MM.1S (cell line): ENCODE results near the gene TMEM141.
"Not testable (repeated sequence)": the region's sequence is repeated elsewhere in the genome, so short reads cannot be mapped to it uniquely, and the experiment has no call there.

Source experiments
- EZH2 ChIP-seq: fragments of 300-600 bp; sonication (generic); optimal IDR thresholded peaks from 2 replicates; pipeline ENCODE3; 2017; ENCODE audit warnings: low read depth, mild to moderate bottlenecking, antibody characterized with exemption, low read length, mixed read lengths
- EZH2phosphoT487 ChIP-seq: fragments of 300-600 bp; sonication (generic); IDR thresholded peaks from 2 replicates; pipeline ENCODE4 v1.6.1; 2018; ENCODE audit warnings: antibody characterized with exemption, low read length
- TF ChIP-seq, protein P1 (sequence below): fragments of 300-600 bp; sonication (generic); IDR thresholded peaks from 2 replicates; pipeline ENCODE4 v1.5.1; 2016; ENCODE audit warnings: antibody characterized with exemption, low read length, mixed read lengths

DNA sequence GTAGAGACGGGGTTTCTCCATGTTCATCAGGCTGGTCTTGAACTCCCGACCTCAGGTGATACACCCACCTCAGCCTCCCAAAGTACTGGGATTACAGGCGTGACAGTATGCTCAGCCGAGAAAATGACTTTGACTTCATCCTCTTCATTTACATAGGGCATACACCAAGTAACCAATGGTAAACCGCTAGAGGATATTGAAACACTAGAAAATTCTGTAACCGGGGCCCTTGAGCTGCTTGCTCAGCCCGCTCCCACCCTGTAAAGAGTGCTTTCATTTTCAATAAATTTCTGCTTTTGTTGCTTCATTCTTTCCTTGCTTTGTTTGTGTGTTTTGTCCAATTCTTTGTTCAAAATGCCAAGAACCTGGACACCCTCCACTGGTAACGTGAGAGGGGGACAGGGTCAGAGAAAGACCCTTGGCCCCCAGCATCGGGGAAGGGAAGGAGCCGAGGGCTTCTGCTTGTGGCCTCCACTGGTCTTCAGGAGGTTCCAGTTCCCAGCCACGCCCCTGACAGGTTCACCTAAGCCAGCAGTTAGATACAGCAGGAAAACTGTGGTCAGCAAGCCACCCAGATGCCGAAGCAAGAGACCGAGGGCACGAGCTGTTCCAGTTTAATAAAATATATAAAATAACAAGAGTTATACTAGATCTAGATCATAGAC lies 25.3 kb upstream of the TMEM141 start:
- TF ChIP-seq, protein P1, sequence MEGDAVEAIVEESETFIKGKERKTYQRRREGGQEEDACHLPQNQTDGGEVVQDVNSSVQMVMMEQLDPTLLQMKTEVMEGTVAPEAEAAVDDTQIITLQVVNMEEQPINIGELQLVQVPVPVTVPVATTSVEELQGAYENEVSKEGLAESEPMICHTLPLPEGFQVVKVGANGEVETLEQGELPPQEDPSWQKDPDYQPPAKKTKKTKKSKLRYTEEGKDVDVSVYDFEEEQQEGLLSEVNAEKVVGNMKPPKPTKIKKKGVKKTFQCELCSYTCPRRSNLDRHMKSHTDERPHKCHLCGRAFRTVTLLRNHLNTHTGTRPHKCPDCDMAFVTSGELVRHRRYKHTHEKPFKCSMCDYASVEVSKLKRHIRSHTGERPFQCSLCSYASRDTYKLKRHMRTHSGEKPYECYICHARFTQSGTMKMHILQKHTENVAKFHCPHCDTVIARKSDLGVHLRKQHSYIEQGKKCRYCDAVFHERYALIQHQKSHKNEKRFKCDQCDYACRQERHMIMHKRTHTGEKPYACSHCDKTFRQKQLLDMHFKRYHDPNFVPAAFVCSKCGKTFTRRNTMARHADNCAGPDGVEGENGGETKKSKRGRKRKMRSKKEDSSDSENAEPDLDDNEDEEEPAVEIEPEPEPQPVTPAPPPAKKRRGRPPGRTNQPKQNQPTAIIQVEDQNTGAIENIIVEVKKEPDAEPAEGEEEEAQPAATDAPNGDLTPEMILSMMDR: not testable (repeated sequence)
- not testable (repeated sequence) for TF ChIP-seq EZH2phosphoT487, EZH2
